Activated T-cell treated with anti-CD3 and anti-CD28 coated beads for 24 hours (primary cell): Measurements from ENCODE around the gene EBP.
A peak's percentile ranks its signal among the peaks of the same experiment; 100 is the strongest.
"Not testable (repeated sequence)": the region's sequence is repeated elsewhere in the genome, so short reads cannot be mapped to it uniquely, and the experiment has no call there.

Experiments used
- DNase-seq: peaks from one replicate; pipeline ENCODE4 v3.0.0-alpha.2; 2020; ENCODE audit warnings: low read depth

The EBP gene

DNA sequence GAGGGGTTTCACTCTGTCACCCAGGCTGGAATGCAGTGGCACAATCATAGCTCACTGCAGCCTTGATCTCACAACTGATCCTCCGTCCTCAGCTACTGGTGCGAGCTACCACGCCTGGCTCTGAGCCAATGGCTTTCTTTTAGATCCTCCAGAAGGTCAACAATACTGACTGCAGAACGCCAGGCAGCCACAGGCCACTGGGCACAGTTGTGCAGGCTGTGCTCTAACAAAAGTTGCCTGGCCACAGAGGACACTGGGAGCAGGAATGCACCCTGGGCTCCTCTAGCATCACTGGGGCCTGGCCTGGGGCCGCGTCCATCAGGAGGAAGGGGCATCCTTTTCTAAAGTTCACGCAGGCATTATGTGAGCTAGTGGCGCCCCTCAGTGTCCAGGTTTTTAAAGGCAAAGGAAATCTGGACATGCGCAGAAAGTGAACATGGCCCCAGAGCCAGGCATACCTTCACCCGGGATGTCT, 27.7 kb upstream of the EBP start:
- DNase-seq, result no peak

DNA sequence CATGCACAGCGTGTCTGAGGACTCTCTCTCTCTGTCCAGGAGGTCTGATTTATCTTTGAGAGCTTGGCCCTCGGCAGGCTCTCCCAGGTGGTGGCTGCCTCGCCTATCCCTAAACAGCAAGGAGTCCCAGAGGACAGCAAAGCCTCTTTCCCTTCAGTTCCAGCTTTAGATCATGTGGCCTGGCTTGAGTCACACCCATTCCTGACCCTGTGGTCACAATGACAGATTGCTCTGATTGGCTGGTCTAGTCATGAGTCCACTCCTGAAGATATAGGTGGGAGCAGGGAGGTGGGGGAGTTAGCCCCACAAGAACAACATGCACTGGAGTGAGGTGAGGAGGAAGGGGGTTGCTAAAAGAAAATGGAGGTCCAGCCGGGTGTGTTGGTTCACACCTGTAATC, 24.9 kb upstream of the EBP start:
- DNase-seq, result no peak

DNA sequence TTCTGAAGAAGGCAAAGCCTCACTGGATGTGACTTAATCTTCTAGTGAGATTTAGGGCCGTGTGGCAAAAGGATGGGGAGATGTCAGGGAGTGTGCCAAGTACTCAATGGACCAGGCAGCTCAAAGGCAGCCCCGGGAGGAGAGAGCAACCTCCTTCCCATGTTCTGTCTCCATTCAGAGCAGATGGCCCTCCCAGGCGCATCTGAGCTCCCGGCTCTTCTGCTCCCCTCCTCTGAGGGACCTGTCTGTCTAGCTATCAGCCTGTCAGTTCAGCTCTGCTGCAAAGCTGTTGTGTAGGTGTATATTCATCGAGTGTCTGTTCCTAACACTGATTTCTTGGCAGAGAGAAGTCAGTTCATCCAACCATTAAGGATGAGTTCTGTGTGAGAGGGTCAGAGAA, 23.7 kb upstream of the EBP start:
- DNase-seq, result no peak

DNA sequence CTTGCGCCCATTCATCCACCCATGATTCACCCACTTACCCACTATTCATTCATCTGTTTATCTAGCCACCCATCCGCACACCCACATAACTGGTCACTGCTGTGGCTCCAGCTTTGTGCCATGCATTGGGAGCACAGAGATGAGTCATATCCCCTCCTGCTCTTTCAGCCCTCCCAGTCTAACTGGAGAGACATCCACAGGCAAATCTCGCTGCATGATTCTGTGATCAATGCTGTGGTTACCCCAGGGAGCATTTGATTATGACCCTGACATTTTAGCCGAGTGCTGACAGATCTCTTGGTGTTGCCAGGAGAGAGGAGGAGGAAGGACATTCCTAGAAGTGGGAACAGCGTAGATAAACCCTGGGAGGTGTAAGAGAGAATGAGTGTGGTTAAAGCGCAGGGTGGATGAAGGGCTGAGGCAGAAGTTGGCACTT, 23.2 kb upstream of the EBP start:
- DNase-seq, result no peak

DNA sequence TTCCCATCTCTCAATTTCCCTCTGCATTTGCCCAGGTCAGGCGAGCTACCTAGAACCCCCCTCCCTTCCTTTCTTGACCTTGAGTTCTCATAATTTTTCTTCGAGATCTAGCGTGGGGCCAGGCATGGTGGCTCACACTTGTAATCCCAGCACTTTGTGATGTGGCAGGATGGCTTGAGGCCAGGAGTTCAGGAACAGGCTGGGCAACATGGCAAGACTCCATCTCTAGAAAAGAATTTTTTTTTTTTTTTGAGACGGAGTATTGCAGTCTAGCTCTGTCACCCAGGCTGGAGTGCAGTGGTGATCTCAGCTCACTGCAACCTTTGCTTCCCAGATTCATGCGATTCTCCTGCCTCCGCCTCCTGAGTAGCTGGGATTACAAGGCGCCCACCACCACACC, 17.3 kb upstream of the EBP start:
- DNase-seq, result no peak

DNA sequence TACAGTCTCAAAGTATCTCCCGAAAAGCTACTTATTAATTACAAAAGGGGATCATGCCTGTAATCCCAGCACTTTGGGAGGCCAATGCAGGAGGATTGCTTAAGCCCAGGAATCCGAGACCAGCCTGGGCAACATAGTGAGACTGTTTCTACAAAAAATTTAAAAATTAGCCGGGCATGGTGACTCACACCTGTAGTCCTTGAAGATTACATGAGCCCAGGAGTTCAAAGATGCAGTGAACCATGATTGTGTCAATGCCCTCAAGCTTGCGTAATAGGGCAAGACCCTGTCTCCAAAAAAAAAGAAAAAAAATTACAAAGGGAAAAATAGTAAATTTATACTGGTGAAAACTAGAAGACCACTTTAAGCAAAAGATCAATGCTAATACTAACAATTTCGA, 16.1 kb upstream of the EBP start:
- no peak for DNase-seq

DNA sequence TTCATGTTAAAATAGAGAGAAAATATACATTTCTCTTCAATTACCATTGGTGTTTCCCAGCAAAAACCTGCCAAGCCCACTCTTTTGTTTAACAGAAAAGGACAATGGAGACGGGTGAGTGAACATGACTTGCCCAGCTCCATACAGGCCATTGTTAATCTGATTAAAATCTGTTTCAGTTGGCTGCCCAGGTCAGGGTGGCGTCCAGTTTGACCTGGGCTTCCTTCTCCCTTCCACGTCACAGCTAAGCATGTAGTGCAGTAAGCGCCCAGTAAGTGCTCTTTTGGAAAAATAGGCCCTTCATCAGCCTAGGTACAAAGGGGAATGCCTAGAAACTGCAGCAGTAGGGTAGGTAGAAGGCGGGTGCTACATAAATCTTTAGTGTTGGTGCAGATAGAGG, 14.4 kb upstream of the EBP start:
- no peak for DNase-seq

DNA sequence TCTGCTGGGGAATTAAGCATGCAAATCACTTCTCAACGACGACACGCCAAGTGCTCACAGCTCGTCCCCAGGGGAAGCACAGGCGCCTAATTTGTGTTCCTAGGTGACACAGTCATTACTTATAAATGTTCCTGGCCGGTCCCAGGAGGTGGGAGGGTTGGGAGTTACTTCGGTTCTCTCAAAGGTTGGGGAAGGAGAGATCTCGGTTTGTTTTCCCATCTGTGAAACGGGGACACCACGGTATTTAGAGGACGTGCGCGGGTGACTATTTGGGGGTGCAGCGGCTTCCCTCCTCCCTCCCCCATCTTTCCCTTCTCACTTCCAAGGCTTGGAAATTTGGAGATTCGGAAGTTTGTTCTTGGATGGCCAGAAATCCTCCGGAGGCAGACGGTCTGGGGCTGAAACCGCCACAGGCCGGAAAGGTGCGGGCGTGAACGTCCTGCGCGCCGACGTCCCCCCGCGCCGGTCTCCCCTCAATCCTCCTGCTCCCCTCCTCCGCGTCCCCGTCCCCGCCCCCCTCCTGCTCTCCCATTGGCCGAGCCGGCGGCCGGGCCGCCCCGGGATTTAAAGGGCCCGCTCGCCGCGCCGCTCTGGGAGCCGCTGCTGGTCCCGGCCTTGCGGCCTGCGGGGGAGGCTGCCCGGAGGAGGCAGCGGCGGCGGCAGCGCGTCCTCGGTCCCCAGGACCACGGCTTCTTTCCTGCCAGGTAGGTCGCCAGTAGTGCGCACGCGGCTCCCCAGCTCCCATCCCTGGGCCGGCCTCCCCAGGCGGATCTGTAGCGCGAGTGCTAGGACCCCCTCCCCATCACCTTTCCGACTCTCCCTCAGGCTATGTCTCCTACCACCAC, 13.0 kb upstream of the EBP start, which contains the start of gene PORCN:
TSS of gene PORCN (plus strand) at position 593 of the 845 bp plus-strand sequence. CDS start 829 bp downstream, outside the sequence.
- DNase-seq, result peak; percentile 75

DNA sequence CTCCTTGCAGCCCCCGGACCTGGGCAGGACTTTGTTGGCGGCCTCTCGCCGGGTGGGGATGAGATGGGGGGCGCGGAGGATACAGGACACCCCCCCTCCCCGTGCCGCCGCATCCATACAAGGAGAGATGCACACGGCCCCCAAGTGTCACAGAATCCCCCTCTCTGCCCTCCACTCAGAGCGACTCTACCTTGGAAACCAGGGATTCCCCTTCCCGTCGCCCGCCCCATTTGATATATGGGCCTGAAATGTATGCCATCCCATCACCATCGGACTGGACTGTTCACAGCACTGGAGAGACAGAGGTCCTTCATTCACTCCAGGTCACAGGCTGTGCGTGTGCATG, 12.4 kb upstream of the EBP start:
- no peak for DNase-seq

DNA sequence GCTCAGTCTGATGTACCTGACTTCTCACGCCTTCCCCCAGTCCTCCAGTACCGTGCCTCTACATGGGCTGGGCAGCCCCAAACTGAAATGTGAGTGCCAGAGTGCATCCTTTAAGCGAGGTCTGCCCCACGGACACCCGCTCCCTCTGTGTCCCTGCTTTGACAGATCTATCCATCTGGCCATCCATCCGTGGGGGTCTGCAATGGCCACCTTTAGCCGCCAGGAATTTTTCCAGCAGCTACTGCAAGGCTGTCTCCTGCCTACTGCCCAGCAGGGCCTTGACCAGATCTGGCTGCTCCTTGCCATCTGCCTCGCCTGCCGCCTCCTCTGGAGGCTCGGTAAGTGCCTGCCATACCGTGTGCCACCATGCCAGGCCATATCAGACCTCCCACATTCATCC, 12.0 kb upstream of the EBP start:
- no peak for DNase-seq

DNA sequence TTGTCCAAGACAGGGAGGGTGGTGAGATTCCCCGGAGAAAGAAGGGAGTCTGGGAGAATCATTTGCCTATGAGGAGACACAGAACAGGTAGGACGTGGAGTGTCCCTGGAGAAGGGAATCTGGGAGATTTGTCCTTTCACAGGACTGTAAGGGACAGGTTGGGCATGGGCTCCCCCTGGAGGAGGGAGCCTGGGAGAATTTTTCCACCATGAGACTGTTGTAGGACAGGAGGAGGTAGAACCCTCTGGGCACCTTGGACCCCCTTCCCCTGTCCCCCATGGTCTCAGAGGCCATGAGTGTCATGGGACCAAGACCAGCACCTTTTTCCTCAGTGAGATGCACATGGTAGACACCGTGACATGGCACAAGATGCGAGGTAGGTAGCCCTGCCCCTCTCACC, 10.0 kb upstream of the EBP start:
- DNase-seq, result no peak

DNA sequence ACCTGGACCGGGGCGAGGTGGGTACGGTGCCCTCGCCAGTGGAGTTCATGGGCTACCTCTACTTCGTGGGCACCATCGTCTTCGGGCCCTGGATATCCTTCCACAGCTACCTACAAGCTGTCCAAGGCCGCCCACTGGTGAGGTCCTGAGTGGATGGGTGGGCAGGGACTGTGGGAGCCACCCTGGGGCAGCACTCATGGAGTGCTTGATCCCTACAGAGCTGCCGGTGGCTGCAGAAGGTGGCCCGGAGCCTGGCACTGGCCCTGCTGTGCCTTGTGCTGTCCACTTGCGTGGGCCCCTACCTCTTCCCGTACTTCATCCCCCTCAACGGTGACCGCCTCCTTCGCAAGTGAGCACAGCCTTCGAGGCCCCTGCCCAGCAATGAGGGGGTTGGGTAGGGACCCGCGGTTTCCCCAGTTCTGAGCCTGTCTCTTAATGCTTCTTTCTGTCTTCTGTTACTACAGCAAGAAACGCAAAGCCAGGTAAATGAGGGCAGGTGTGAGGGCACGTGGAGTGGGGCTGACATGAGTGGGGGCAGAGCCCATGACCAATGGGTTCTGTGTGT, 9.2 kb upstream of the EBP start:
- DNase-seq, result no peak

DNA sequence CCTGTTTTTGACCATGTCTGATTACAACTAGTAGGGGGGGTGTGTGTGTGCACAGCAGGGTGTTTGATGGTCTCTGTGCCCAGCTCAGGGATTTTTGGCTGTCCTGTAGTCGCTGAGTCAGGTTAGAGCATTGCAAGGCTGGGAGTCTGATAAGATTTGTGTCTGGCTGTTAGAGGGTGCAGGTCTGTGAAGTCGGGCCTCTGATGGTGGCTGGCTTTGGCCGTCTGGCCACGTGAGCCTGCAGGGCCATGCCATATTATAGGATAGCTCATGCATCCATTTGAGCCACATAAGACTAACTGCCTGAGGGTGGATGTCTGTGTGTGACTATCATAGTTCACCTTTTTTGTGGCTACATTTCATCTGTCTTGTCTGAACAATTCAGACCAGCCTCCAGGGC, 7.9 kb upstream of the EBP start:
- no peak for DNase-seq

DNA sequence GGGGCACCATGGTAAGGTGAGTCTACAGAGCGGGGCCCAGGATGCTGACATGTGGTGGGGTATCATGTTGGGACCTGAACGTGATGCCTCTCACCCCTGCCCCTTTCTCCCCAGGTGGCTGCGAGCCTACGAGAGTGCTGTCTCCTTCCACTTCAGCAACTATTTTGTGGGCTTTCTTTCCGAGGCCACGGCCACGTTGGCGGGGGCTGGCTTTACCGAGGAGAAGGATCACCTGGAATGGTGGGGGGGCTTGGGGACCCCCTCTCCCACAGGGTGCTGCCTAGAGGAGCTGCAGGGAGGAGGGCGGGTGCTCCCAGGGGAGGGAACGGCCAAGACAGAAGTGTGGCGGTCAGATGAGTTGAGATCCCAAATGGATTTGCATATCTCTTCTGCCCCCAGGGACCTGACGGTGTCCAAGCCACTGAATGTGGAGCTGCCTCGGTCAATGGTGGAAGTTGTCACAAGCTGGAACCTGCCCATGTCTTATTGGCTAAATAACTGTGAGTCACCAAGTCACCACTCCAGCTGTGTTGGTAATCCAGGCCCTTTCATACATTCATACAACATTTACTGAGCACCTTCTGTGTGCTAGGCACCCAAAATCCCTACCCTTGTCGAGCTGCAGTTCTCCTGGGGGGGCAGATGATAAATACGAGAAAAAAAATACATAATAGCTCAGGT, 7.3 kb upstream of the EBP start:
- no peak for DNase-seq

DNA sequence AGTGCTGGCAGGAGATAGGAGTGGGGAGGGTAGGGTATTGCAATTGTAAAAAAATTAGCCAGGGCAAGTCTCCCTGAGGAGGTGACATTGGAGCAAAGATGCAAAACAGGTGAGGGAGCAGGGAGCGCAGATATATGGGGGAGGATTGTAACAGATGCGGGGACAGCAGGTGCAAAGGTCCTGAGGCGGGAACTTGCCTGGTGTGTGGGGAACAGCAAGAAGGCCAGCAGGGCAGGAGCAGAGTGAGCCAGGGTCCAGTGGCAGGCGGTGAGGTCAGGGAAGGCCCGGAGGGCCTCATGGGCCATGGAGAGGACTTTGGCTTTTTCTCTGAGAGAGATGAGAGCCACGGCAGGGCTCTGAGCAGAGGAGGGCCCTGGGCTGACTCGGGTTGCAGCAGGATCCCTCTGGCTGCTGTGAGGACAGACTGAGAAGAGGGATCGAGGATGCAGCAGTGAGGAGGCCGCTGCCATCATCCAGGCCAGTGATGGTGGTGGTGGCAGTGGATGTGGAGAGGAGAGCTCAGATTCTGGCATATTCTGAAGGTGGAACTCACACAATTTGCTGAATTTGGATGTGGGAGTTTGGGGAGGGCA, 6.6 kb upstream of the EBP start:
- DNase-seq, result no peak

DNA sequence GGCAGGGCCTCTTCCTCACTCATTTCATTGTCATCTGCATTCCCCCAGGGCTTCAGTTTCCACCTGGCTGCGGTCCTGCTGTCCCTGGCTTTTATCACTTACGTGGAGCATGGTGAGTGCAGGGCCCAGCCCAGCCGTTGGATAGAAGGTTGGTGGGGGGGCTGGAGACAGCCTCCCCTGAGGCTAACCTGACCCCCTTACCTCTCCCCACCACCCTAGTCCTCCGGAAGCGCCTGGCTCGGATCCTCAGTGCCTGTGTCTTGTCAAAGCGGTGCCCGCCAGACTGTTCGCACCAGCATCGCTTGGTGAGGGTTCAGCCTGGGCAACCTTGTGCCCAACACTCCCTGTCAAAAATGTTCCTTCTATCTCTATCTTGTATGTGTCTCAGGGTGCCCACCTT, 5.8 kb upstream of the EBP start:
- no peak for DNase-seq

DNA sequence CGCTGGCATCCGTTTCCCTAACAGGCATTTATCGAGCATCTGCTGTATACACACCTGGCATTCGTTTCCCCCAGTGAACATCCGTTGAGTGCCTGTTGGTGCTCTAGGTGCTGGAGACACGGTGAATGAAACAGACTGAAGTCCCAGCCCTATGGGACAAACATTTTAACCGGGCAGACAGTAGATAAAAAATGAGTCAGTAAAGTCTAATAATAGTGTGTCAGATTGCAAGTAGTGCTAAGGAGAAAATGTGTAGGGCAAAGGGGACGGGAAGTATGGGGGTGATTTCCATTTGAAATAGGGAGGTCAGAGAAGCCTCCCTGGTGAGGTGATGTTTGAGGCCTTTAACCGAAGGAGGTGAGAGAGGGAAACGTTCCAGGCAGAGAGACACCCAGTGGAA, 5.3 kb upstream of the EBP start:
- no peak for DNase-seq

DNA sequence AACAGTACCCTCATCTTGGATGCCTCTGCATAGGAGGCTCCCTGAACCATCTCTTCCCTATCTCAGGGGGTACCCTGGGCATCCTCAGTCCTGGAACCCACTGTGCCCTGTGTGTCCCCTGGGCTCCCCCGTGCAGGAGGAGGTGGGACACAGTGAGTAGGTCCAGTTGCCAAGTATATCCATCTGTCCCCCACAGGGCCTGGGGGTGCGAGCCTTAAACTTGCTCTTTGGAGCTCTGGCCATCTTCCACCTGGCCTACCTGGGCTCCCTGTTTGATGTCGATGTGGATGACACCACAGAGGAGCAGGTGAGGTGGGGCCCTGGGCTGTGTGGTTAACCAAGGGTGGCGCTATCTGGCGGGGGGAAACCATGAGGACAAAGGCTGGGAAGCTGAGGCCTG, 4.6 kb upstream of the EBP start:
- DNase-seq, result no peak

DNA sequence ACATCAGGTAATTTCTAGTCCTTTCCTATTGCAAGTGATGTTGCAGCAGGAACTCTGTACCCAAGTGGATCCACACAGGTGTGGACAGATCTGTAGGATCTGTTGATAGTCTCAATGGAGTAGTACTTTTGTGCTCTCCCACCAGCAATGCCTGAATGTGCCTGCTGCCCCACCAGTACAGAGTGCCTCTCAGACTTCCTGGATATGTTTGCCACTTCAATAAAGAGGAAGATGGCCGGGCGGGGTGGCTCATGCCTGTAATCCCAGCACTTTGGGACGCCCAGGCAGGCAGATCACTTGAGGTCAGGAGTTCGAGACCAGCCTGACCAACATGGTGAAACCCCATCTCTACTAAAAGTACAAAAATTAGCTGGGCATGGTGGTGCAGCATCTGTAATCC, 2.1 kb upstream of the EBP start:
- not testable (repeated sequence) for DNase-seq

DNA sequence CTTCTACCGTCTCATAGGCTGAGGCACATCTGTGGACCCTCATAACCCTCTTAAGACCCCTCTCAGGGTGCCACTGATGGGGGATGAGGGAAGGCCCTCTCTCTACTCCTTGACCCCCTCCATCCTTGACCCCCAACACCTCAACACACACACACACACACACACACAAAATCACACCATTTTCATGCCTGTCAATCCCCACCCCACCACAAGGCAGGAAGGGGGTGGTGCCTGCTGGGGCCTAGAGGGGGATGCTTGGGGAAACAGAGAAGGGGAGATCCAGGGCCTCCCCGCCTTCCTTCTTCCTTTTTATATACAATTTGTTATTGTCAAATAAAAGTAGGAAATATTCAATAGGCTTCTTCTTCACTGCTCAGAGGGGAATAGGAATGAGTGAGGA, 1.2 kb upstream of the EBP start:
- DNase-seq, result no peak

DNA sequence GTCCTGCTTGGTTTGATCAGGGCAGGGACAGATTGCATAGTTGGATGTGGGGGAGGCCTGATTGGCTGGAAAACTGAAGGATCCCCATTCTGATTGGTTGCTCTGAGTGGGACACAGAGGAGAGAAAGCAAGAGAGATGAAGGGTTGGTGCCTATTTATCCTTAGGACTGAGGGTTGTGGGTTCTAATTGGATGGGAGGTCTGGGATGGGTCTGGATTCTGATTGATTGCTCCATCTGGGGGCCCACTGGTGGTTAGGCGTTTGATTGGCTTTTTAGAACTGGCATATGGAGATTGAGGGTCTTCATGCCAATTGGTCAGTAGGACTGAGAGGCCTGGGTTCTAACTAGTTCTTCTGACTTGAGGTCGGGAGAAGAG, 644 bp upstream of the EBP start:
- no peak for DNase-seq

DNA sequence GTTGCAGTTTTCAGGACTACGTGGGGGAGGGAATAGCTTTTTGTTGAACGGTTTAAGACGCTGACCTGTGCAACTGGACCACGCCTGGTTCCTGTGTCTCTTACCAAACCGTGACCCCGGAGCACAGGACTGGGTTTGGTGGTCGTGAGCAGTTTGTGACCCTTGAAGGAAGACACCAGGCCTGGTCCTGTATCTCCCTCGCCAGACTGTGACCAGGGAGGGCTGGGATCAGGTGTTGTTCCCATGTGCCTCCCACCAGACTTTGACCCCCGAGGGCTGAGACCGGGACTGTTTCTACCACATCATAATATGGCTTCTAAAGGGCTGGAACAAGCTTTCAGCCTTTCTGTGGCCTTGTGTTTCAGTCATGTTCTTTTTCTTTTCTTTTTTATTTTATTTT, 683 bp downstream of the EBP start:
- DNase-seq, result no peak

DNA sequence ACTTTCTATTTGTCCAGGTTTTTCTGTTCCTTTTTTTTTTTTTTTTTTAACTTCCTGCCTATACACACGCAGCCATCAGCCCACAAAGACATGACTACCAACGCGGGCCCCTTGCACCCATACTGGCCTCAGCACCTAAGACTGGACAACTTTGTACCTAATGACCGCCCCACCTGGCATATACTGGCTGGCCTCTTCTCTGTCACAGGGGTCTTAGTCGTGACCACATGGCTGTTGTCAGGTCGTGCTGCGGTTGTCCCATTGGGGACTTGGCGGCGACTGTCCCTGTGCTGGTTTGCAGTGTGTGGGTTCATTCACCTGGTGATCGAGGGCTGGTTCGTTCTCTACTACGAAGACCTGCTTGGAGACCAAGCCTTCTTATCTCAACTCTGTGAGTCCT, 2.1 kb downstream of the EBP start:
- DNase-seq, result no peak
